Measurements from ENCODE around the gene DNHD1.

The DNHD1 gene

GRCh38 chr11:6563121-6563619 is 66.1 kb downstream of the DNHD1 start:
- DNase-seq (ENCODE audit: low read depth) = no peak

GRCh38 chr11:6563667-6564066 is 66.6 kb downstream of the DNHD1 start:
- no peak for DNase-seq (ENCODE audit: low read depth)

GRCh38 chr11:6565325-6565724 is 68.2 kb downstream of the DNHD1 start:
- DNase-seq (ENCODE audit: low read depth) = no peak

- no peak for DNase-seq (ENCODE audit: low read depth)
Observed at GRCh38 chr11:6565988-6566703, 69.1 kb downstream of the DNHD1 start.

- no peak for DNase-seq (ENCODE audit: low read depth)
Observed at GRCh38 chr11:6566704-6567370, 69.8 kb downstream of the DNHD1 start.

GRCh38 chr11:6567371-6567745 is 70.3 kb downstream of the DNHD1 start:
- no peak for DNase-seq (ENCODE audit: low read depth)

- peak; percentile 25 for DNase-seq (ENCODE audit: low read depth)
Observed at GRCh38 chr11:6568191-6568918, 71.3 kb downstream of the DNHD1 start.

GRCh38 chr11:6569706-6570105 is 72.6 kb downstream of the DNHD1 start:
- DNase-seq (ENCODE audit: low read depth) = no peak

- DNase-seq (ENCODE audit: low read depth) = no peak
Observed at GRCh38 chr11:6570691-6571427, 73.8 kb downstream of the DNHD1 start.

GRCh38 chr11:6571434-6572008 is 74.4 kb downstream of the DNHD1 start:
- DNase-seq (ENCODE audit: low read depth) = no peak

- DNase-seq (ENCODE audit: low read depth) = peak; percentile 69
Observed at GRCh38 chr11:6572215-6572614, 75.1 kb downstream of the DNHD1 start.

- no peak for DNase-seq (ENCODE audit: low read depth)
Observed at GRCh38 chr11:6574816-6575715, 78.0 kb downstream of the DNHD1 start.

GRCh38 chr11:6576471-6577373 is 79.6 kb downstream of the DNHD1 start:
- DNase-seq (ENCODE audit: low read depth) = peak; percentile 35

GRCh38 chr11:6578134-6578533 is 81.1 kb downstream of the DNHD1 start:
- DNase-seq (ENCODE audit: low read depth) = no peak

- no peak for DNase-seq (ENCODE audit: low read depth)
Observed at GRCh38 chr11:6579681-6580080, 82.6 kb downstream of the DNHD1 start.

GRCh38 chr11:6583584-6583983 is 86.5 kb downstream of the DNHD1 start:
- no peak for DNase-seq (ENCODE audit: low read depth)

- DNase-seq (ENCODE audit: low read depth) = no peak
Observed at GRCh38 chr11:6584528-6584927, 87.4 kb downstream of the DNHD1 start.

GRCh38 chr11:6586434-6587359 is 89.6 kb downstream of the DNHD1 start:
- DNase-seq (ENCODE audit: low read depth) = no peak

All from stromal cell of bone marrow (primary cell).